Trophoblast cell (in vitro differentiated cells and primary cell): ENCODE measurements around the gene C10orf88.

Experiments used
- DNase-seq, 2 donors: peaks; one replicate each; pipeline ENCODE4 v3.0.0-alpha.2; 2016
- H2AFZ ChIP-seq: 2 replicates; pipeline ENCODE4 v1.6.1; 2013; ENCODE audit warnings: low read length, moderate library complexity, mild to moderate bottlenecking; ENCODE audit not compliant: insufficient read depth, poor library complexity
- H2AK5ac ChIP-seq: 2 replicates; pipeline ENCODE4 v1.6.1; 2013; ENCODE audit warnings: mild to moderate bottlenecking, low read length
- H2BK120ac ChIP-seq: 2 replicates; pipeline ENCODE4 v1.6.1; 2013; ENCODE audit warnings: low read length, mild to moderate bottlenecking, moderate library complexity; ENCODE audit not compliant: insufficient read depth, poor library complexity
- H2BK12ac ChIP-seq: 2 replicates; pipeline ENCODE4 v1.6.1; 2013; ENCODE audit warnings: mild to moderate bottlenecking, low read length, moderate library complexity
- H2BK5ac ChIP-seq: 2 replicates; pipeline ENCODE4 v1.6.1; 2013; ENCODE audit warnings: low read length, low read depth, moderate library complexity, mild to moderate bottlenecking; ENCODE audit not compliant: poor library complexity
- H3K14ac ChIP-seq: 2 replicates; pipeline ENCODE4 v1.6.1; 2013; ENCODE audit warnings: mild to moderate bottlenecking, low read length
- H3K18ac ChIP-seq: 2 replicates; pipeline ENCODE4 v1.6.1; 2013; ENCODE audit warnings: mild to moderate bottlenecking, low read length
- H3K23ac ChIP-seq: 2 replicates; pipeline ENCODE4 v1.6.1; 2013; ENCODE audit warnings: low read length
- H3K27ac ChIP-seq: 2 replicates; pipeline ENCODE4 v1.5.1; 2013; ENCODE audit warnings: low read depth, mild to moderate bottlenecking, inconsistent platforms, low read length, moderate library complexity
- H3K27me3 ChIP-seq: 2 replicates; pipeline ENCODE4 v1.6.1; 2013; ENCODE audit warnings: inconsistent platforms, mild to moderate bottlenecking, low read length, moderate library complexity; ENCODE audit not compliant: insufficient read depth
- H3K36me3 ChIP-seq, 2 experiments: 1 replicate in 1 of 2; 2 replicates in 1 of 2; pipeline ENCODE4 v1.6.1; 2013; ENCODE audit warnings: low read length in 2 of 2, mild to moderate bottlenecking in 2 of 2, moderate library complexity in 1 of 2; ENCODE audit not compliant: insufficient read depth in 2 of 2, control insufficient read depth in 1 of 2
- H3K4ac ChIP-seq: 2 replicates; pipeline ENCODE4 v1.6.1; 2013; ENCODE audit warnings: low read depth, mild to moderate bottlenecking, low read length, moderate library complexity
- H3K4me1 ChIP-seq, 2 experiments: 1 replicate in 1 of 2; 2 replicates in 1 of 2; pipeline ENCODE4 v1.6.1; 2013; ENCODE audit warnings: low read length in 2 of 2, mild to moderate bottlenecking in 2 of 2, moderate library complexity in 1 of 2; ENCODE audit not compliant: insufficient read depth in 2 of 2, control insufficient read depth in 1 of 2
- H3K4me2 ChIP-seq: 2 replicates; pipeline ENCODE4 v1.6.1; 2013; ENCODE audit warnings: inconsistent platforms, mild to moderate bottlenecking, low read length, moderate library complexity
- H3K4me3 ChIP-seq: 2 replicates; pipeline ENCODE4 v1.5.1; 2013; ENCODE audit warnings: mild to moderate bottlenecking, low read depth, low read length, inconsistent platforms
- H3K79me1 ChIP-seq: one replicate; pipeline ENCODE4 v1.6.1; 2013; ENCODE audit warnings: low read length
- H3K79me2 ChIP-seq: 2 replicates; pipeline ENCODE4 v1.6.1; 2013; ENCODE audit warnings: low read length, mild to moderate bottlenecking; ENCODE audit not compliant: control insufficient read depth, insufficient read depth, poor library complexity
- H3K9ac ChIP-seq: 2 replicates; pipeline ENCODE4 v1.6.1; 2013; ENCODE audit warnings: mild to moderate bottlenecking, low read length
- H3K9me3 ChIP-seq: 2 replicates; pipeline ENCODE4 v1.6.1; 2013; ENCODE audit warnings: low read depth, mild to moderate bottlenecking, control low read depth, inconsistent platforms, low read length; ENCODE audit not compliant: insufficient read depth
- H4K12ac ChIP-seq: 2 replicates; pipeline ENCODE4 v1.6.1; 2013; ENCODE audit warnings: low read depth, mild to moderate bottlenecking, low read length, moderate library complexity
- H4K8ac ChIP-seq: 2 replicates; pipeline ENCODE4 v1.6.1; 2013; ENCODE audit warnings: low read depth, mild to moderate bottlenecking, low read length, moderate library complexity
- H4K91ac ChIP-seq: one replicate; pipeline ENCODE4 v1.6.1; 2013; ENCODE audit warnings: low read depth, mild to moderate bottlenecking, low read length, moderate library complexity
- WGBS: extraction: QIAGEN DNeasy Blood & Tissue Kit; methylation state at CpG from one replicate; pipeline ENCODE4 v1.1.7; 2013; ENCODE audit warnings: missing lambda C conversion rate; ENCODE audit not compliant: insufficient read length, insufficient coverage; ENCODE audit errors: extremely low coverage; 5-methylcytosine and 5-hydroxymethylcytosine counted together

The C10orf88 gene

GRCh38 chr10:122998934-122999333 is 44.9 kb upstream of the C10orf88 start:
- peaks cover 2 to 13% of the 10 kb centered on the region in 2 experiments for H3K36me3 ChIP-seq
- DNase-seq, result no peak
- H2AFZ ChIP-seq, result no peak overlapping the region
- no peak overlapping the region for H3K18ac ChIP-seq
- H3K27ac ChIP-seq, result no peak overlapping the region
- no peaks in the 10 kb centered on the region for H3K4me1 ChIP-seq
- no peak overlapping the region for H2BK12ac ChIP-seq
- no peak overlapping the region for H3K4me2 ChIP-seq
- no peak overlapping the region for H3K4ac ChIP-seq
- no peaks in the 10 kb centered on the region for H3K9me3 ChIP-seq
- H4K91ac ChIP-seq, result no peak overlapping the region
- H3K23ac ChIP-seq, result no peak overlapping the region
- H3K14ac ChIP-seq, result no peak overlapping the region
- H3K79me2 ChIP-seq, result no peaks in the 10 kb centered on the region
- no peak overlapping the region for H4K12ac ChIP-seq
- H3K4me3 ChIP-seq, result no peak overlapping the region
- no peak overlapping the region for H4K8ac ChIP-seq
- H2BK5ac ChIP-seq, result no peak overlapping the region
- H2AK5ac ChIP-seq, result no peak overlapping the region
- no peak overlapping the region for H3K9ac ChIP-seq
- no CpG with 5 or more reads among the region's 3 CpGs for WGBS
- no peak overlapping the region for H2BK120ac ChIP-seq
- H3K27me3 ChIP-seq, result no peaks in the 10 kb centered on the region
- no peaks in the 10 kb centered on the region for H3K79me1 ChIP-seq

GRCh38 chr10:122998360-122998917 is 44.4 kb upstream of the C10orf88 start:
- no peak overlapping the region for H2AK5ac ChIP-seq
- H4K12ac ChIP-seq, result no peak overlapping the region
- no peak overlapping the region for H3K14ac ChIP-seq
- H3K79me2 ChIP-seq, result no peaks in the 10 kb centered on the region
- H3K23ac ChIP-seq, result no peak overlapping the region
- no peak overlapping the region for H2AFZ ChIP-seq
- H3K9me3 ChIP-seq, result no peaks in the 10 kb centered on the region
- H3K79me1 ChIP-seq, result no peaks in the 10 kb centered on the region
- H4K91ac ChIP-seq, result no peak overlapping the region
- H3K4me1 ChIP-seq, result no peaks in the 10 kb centered on the region
- H3K36me3 ChIP-seq, result peaks cover 5 to 15% of the 10 kb centered on the region in 2 experiments
- H2BK120ac ChIP-seq, result no peak overlapping the region
- H2BK12ac ChIP-seq, result no peak overlapping the region
- no peak overlapping the region for H3K9ac ChIP-seq
- H3K4me2 ChIP-seq, result no peak overlapping the region
- no peak overlapping the region for H3K18ac ChIP-seq
- H3K27ac ChIP-seq, result no peak overlapping the region
- no CpG with 5 or more reads among the region's 6 CpGs for WGBS
- H3K27me3 ChIP-seq, result no peaks in the 10 kb centered on the region
- H4K8ac ChIP-seq, result no peak overlapping the region
- H3K4ac ChIP-seq, result no peak overlapping the region
- H2BK5ac ChIP-seq, result no peak overlapping the region
- H3K4me3 ChIP-seq, result no peak overlapping the region
- DNase-seq, result no peak

GRCh38 chr10:122997864-122998263 is 43.8 kb upstream of the C10orf88 start:
- no peak overlapping the region for H3K4me2 ChIP-seq
- H2AFZ ChIP-seq, result no peak overlapping the region
- H4K8ac ChIP-seq, result no peak overlapping the region
- no peaks in the 10 kb centered on the region for H3K4me1 ChIP-seq
- H3K18ac ChIP-seq, result no peak overlapping the region
- peaks cover 5 to 15% of the 10 kb centered on the region in 2 experiments for H3K36me3 ChIP-seq
- no peak overlapping the region for H3K27ac ChIP-seq
- H3K27me3 ChIP-seq, result no peaks in the 10 kb centered on the region
- H3K23ac ChIP-seq, result no peak overlapping the region
- no peak for DNase-seq
- no peak overlapping the region for H2AK5ac ChIP-seq
- no CpG with 5 or more reads among the region's 3 CpGs for WGBS
- no peaks in the 10 kb centered on the region for H3K79me2 ChIP-seq
- no peaks in the 10 kb centered on the region for H3K9me3 ChIP-seq
- H2BK12ac ChIP-seq, result no peak overlapping the region
- no peak overlapping the region for H2BK5ac ChIP-seq
- no peak overlapping the region for H2BK120ac ChIP-seq
- H3K4ac ChIP-seq, result no peak overlapping the region
- no peak overlapping the region for H4K12ac ChIP-seq
- H3K4me3 ChIP-seq, result no peak overlapping the region
- no peak overlapping the region for H4K91ac ChIP-seq
- H3K9ac ChIP-seq, result no peak overlapping the region
- no peak overlapping the region for H3K14ac ChIP-seq
- H3K79me1 ChIP-seq, result no peaks in the 10 kb centered on the region

GRCh38 chr10:122995936-122996335 is 41.9 kb upstream of the C10orf88 start:
- no peak overlapping the region for H4K8ac ChIP-seq
- H2BK5ac ChIP-seq, result no peak overlapping the region
- no peak overlapping the region for H2BK12ac ChIP-seq
- no peak overlapping the region for H4K91ac ChIP-seq
- H3K14ac ChIP-seq, result no peak overlapping the region
- no peaks in the 10 kb centered on the region for H3K9me3 ChIP-seq
- no peaks in the 10 kb centered on the region for H3K27me3 ChIP-seq
- no peak overlapping the region for H3K23ac ChIP-seq
- peaks cover 5 to 15% of the 10 kb centered on the region in 2 experiments for H3K36me3 ChIP-seq
- H3K4me1 ChIP-seq, result no peaks in the 10 kb centered on the region
- H3K4me2 ChIP-seq, result no peak overlapping the region
- H2AK5ac ChIP-seq, result no peak overlapping the region
- DNase-seq, result no peak
- no peak overlapping the region for H3K4me3 ChIP-seq
- WGBS, result no CpG with 5 or more reads among the region's 4 CpGs
- no peak overlapping the region for H3K4ac ChIP-seq
- H4K12ac ChIP-seq, result no peak overlapping the region
- H3K79me2 ChIP-seq, result no peaks in the 10 kb centered on the region
- H2BK120ac ChIP-seq, result no peak overlapping the region
- H3K18ac ChIP-seq, result no peak overlapping the region
- no peaks in the 10 kb centered on the region for H3K79me1 ChIP-seq
- H3K9ac ChIP-seq, result no peak overlapping the region
- no peak overlapping the region for H2AFZ ChIP-seq
- H3K27ac ChIP-seq, result no peak overlapping the region
